ENCODE data around the gene CAMKK2.
"Not testable (repeated sequence)": the region's sequence is repeated elsewhere in the genome, so short reads cannot be mapped to it uniquely, and the experiment has no call there.

CAMKK2 gene

DNA sequence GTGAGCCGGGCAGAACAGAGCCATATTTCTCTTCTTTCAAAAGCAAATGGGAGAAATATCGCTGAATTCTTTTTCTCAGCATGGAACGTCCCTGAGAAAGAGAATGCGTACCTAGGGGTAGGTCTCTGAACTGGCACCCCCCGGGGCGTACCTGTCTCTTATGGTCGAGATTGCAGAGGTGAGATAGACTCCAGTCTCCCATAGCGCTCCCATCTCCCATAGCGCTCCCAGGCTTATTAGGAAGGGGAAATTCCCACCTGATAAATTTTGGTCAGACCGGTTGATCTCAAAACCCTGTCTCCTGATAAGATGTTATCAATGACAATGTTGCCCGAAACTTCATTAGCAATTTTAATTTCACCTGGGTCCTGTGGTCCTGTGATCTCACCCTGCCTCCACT lies 16.0 kb downstream of the CAMKK2 start:
- DNase-seq (ENCODE audit: low read depth in 1 of 2, low spot score in 1 of 2): not testable (repeated sequence)

DNA sequence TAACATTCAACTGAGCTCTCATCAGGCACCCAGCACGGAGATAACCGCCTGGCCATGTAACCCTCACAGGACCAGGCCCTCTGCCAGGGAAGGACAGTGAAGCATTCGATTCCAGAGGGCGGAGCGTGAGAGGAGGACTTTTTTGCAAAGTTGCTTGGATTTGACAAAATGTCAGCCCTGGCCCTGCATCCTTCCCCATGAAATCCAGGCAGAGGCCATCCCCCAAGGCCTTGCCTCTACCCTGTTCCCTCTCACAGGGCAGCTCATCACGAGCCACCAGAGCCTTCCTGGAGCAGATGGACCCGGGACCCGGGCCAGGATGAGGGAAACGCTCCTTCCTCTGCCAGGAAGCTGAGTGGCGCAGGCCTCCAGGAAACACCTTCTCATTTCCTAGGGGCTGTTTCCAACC lies 17.0 kb downstream of the CAMKK2 start:
- no peak for DNase-seq (ENCODE audit: low read depth in 1 of 2, low spot score in 1 of 2)

- DNase-seq (ENCODE audit: low read depth in 1 of 2, low spot score in 1 of 2): no peak
These were observed 17.5 kb downstream of the CAMKK2 start for GRCh38 chr12:121279071-121279375.

- no peak for DNase-seq (ENCODE audit: low read depth in 1 of 2, low spot score in 1 of 2)
These were observed 18.1 kb downstream of the CAMKK2 start for GRCh38 chr12:121278169-121279070.

DNA sequence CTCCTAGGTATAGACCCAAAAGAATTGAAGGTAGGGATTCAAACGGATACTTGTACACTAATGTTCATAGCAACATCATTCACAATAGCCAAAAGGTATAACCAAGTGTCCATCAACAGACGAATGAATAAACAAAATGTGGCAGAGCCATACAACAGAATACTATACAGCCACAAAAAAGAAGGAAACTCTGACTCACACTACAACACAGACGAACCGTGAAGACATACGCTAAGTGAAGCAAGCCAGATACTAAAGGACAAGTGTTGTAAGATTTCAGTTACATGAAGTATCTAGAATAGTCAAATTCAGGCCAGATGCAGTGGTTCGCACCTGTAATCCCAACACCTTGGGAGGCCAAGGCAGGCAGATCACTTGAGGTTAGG lies 19.1 kb downstream of the CAMKK2 start:
- DNase-seq (ENCODE audit: low read depth in 1 of 2, low spot score in 1 of 2): no peak

GRCh38 chr12:121274036-121274763 lies 22.3 kb downstream of the CAMKK2 start:
- no peak for DNase-seq (ENCODE audit: low read depth in 1 of 2, low spot score in 1 of 2)

DNA sequence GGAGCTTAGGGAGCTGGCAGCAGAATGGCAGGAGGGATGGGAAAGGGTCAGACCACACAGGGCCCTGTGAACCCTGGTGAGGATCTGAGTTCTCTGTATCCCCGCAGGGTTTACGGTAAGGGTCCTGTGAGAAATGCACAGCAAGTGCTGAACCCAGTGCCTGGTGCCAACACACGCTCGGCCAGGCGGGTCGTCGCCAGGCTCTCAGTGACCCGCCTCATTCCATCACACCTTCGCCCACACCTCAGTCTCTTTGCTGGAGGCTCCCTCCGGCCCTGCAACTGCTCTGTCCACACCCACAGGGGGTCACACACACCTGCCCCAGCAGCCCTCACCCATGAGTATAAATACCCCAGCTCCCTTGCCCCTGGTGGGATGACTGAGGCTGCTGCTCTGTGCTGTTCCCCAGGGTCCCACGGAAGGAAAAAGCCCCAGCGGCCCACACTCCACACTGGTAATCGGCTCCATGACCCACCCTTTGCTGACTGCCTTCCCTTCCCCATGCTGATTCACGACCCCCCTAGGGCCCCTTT lies 23.1 kb downstream of the CAMKK2 start:
- no peak for DNase-seq (ENCODE audit: low read depth in 1 of 2, low spot score in 1 of 2)

DNA sequence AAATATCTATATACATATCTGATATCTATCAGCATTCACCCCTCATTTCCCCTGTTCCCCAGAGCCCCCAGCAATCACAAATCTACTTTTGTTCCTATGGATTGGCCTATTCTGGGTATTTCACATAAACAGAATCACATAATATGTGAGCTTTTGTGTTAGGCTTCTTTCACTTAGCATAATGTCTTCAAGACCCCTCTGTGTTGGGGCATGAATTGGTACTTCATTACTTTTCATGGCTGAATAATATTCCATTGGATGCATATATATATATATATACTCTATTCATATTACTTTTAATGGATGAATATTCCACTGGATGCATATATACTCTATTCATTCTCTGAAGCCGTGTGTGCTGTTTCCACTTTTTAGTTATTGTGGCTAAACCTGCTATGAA lies 28.7 kb downstream of the CAMKK2 start:
- no peak for DNase-seq (ENCODE audit: low read depth in 1 of 2, low spot score in 1 of 2)

- no peak for DNase-seq (ENCODE audit: low read depth in 1 of 2, low spot score in 1 of 2)
These were observed 31.5 kb downstream of the CAMKK2 start for GRCh38 chr12:121264951-121265515.

DNA sequence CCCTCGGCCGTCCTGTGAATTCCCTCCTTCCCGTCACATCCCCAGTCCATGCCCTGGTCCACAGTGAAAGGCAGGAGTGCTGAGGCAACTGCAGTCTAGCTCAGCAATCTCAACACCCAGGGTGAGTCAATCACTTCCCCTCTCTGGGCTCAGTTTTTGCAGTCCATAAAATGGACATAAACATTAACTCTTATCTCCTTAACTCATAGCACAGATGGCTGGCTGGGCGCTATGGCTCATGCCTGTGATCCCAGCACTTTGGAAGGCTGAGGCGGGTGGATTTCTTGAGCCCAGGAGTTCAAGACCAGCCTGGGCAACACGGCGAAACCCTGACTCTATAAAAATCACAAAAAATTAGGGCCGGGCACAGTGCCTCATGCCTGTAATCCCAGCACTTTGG lies 32.4 kb downstream of the CAMKK2 start:
- no peak for DNase-seq (ENCODE audit: low read depth in 1 of 2, low spot score in 1 of 2)

DNA sequence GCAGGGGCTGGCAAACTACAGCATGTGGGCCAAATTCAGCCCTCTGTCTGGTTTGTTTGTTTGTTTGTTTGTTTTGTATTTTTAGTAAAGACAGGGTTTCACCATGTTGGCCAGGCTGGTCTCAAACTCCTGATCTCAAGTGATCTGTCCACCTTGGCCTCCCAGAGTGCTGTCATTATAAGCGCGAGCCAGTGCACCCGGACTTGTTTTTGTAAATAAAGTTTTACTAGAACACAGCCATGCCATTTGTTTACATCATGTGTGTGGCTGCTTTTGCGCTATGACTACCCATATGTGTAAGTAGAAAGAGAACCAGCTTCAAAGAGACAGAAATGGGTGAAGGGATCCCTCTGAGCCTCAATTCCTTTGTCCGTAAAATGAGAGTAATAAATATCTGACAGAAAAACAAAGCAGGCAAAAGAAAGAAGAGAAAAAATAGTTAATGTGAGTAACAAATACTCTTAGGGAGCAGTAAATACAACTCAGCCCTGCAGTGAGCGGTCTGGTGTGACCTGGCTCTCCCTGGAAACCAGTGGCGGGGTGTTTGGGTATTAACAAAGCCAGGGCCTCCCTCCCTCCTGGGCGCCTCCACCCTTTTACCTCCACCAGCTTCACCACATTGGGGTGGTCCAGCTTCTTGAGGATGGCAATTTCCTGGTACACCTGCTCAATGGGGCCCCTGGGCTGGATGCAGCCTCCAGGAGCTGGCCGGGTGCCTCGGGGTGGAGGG lies 33.1 kb downstream of the CAMKK2 start:
- no peak for DNase-seq (ENCODE audit: low read depth in 1 of 2, low spot score in 1 of 2)

GRCh38 chr12:121261398-121261797 lies 35.1 kb downstream of the CAMKK2 start:
- DNase-seq (ENCODE audit: low read depth in 1 of 2, low spot score in 1 of 2): no peak

DNA sequence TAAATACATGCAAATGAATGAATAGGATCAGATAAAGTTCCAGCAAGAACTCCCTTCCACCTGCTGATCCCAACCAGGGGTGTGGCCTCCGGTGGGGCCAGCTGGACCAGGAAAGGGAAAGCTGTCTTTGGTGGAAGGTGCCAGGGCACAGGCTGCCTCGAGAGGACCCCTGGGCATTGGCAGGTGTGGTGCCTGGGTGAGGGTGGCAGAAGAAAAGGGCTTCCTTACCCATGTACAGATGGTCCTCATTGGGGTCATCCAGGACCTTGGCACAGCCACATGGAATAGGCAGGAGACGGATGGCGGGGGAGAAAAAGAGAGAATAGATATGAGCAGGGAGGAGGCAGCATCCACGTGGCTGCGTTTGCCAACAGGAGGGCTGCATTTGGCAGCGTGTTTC lies 36.4 kb downstream of the CAMKK2 start:
- DNase-seq (ENCODE audit: low read depth in 1 of 2, low spot score in 1 of 2): no peak

DNA sequence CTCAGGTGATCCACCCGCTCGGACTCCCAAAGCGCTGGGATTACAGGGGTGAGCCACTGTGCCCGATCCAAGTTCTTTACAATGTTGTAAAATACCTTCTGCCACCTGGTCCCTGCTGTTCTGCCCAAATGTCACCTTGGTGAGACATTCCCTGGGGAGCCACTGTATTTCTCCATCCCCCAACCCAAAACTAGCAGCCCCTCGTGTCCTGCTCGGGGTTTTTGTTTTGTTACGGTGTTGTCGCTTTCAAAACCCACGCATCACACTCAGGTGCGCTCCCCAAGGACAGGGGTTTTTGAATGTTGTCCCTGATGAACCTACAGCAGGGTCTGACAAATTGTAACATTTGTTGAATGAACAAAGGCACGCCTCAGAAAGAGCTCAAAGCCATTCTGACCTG lies 37.4 kb downstream of the CAMKK2 start:
- DNase-seq (ENCODE audit: low read depth in 1 of 2, low spot score in 1 of 2): no peak

DNA sequence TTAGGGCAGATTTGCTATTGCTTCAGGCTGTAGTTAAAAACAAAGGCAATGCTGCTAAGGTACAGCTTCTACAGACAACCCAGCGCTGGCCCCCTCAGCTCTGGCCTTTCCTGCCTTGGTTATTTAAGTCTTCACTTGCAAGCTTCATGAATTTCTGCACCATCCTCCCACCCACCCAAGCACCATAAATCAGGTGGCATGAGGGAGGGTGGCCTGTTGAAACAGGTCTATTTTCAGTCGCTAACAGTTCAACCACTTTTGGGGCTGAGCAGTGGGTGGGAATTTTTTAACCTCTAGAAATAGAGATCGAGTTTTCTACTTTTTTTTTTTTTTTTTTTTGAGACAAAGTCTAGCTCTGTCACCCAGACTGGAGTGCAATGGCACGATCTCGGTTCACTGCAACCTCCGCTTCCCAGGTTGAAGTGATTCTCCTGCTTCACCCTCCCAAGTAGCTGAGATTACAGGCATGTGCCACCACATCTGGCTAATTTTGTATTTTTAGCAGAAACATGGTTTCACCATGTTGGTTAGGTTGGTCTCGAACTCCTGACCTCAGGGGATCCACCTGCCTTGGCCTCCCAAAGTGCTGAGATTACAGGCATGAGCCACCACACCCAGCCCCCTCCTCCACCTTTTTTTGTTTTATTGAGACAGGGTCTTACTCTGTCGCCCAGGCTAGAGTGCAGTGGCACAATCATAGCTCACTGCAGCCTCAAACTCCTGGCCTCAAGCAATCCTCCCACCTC lies 38.6 kb downstream of the CAMKK2 start:
- DNase-seq (ENCODE audit: low read depth in 1 of 2, low spot score in 1 of 2): not testable (repeated sequence)

- DNase-seq (ENCODE audit: low read depth in 1 of 2, low spot score in 1 of 2): no peak
These were observed 41.1 kb downstream of the CAMKK2 start for GRCh38 chr12:121255433-121255832.

DNA sequence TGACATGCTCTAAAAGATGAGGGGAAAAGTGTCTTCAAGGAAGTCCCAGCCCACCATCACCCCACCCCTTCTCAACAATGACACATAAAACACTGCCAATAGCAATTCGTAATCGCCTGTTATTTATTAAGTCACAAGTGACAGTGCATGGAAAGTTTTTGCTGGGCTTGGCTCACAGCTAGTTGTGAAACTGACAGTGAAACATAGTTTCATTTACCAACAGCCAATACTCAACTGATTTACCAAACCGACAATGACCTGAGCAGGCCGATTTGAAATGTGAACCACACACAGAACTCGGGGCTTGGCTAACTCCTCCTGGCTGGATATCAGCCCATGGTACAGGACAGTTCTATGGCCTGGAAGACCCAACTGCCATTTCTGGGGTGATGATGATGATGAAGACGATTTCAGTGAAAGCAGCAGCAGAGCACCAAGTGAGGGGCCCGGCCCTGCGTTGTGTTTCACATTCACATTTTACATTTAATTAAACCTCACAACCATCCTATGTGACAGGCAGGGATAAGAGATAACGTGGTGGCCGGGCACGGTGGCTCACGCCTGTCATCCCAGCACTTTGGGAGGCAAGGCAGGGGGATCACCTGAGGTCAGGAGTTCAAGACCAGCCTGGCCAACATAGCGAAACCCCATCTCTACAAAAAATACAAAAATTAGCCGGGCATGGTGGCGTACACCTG lies 42.7 kb downstream of the CAMKK2 start:
- no peak for DNase-seq (ENCODE audit: low read depth in 1 of 2, low spot score in 1 of 2)

GRCh38 chr12:121252712-121253345 lies 43.7 kb downstream of the CAMKK2 start:
- DNase-seq (ENCODE audit: low read depth in 1 of 2, low spot score in 1 of 2): no peak

GRCh38 chr12:121251838-121252237 lies 44.7 kb downstream of the CAMKK2 start:
- DNase-seq (ENCODE audit: low read depth in 1 of 2, low spot score in 1 of 2): no peak

GRCh38 chr12:121250359-121250758 lies 46.1 kb downstream of the CAMKK2 start:
- no peak for DNase-seq (ENCODE audit: low read depth in 1 of 2, low spot score in 1 of 2)
